Superior temporal gyrus (tissue), 1 donor: ENCODE results near the gene DLL3.
"Not testable (repeated sequence)": the region's sequence is repeated elsewhere in the genome, so short reads cannot be mapped to it uniquely, and the experiment has no call there.

ENCODE experiments used
- DNase-seq: peaks from one replicate; pipeline ENCODE4 v3.0.0-alpha.2; 2016; ENCODE audit errors: extremely low spot score

The DLL3 gene, protein sequence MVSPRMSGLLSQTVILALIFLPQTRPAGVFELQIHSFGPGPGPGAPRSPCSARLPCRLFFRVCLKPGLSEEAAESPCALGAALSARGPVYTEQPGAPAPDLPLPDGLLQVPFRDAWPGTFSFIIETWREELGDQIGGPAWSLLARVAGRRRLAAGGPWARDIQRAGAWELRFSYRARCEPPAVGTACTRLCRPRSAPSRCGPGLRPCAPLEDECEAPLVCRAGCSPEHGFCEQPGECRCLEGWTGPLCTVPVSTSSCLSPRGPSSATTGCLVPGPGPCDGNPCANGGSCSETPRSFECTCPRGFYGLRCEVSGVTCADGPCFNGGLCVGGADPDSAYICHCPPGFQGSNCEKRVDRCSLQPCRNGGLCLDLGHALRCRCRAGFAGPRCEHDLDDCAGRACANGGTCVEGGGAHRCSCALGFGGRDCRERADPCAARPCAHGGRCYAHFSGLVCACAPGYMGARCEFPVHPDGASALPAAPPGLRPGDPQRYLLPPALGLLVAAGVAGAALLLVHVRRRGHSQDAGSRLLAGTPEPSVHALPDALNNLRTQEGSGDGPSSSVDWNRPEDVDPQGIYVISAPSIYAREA

GRCh38 chr19:39498798-39499642 is at the start of gene DLL3:
DLL3 (plus strand) TSS chr19:39498947; CDS start chr19:39498975, 28 bp downstream.
- no peak for DNase-seq

DNA sequence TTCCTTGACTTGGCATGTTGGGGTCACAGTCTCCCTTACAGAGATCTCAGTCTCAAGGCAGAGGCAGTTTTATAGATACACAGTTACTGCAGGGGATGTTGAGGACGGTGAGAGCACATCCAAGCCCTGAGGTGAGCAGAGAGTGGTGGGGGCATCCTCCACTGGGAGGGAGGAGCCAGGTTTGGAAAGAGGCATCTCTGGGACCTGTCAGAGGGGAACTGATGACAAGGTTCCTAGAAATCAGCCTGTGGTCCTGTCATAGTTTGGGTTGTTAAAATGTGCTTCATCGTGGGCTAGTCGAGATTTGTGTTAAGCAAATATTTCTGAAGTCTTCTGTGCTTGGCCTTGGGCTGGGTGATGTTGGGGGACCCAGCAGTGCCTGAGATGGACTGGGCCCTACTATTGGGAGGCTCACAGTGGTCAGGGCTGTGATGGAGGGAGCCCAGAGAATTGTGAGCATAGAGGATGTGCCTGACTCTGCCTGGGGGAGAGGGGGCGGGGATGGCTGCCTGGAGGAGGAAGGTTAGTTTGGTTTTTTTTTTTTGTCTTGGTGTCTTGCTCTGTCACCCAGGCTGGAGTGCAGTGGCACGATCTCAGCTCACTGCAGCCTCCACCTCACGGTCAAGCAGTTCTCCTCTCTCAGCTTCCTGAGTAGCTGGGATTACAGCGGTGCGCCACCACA is 49.5 kb upstream of the DLL3 start:
- DNase-seq, result no peak

- DNase-seq, result not testable (repeated sequence)
Observed at GRCh38 chr19:39451257-39451656, 47.5 kb upstream of the DLL3 start.

- no peak for DNase-seq
Observed at GRCh38 chr19:39463403-39463802, 35.3 kb upstream of the DLL3 start.

GRCh38 chr19:39465956-39466747 is 32.6 kb upstream of the DLL3 start:
- DNase-seq, result no peak

- DNase-seq, result no peak
Observed at GRCh38 chr19:39467941-39468340, 30.8 kb upstream of the DLL3 start.

GRCh38 chr19:39469036-39469435 is 29.7 kb upstream of the DLL3 start:
- no peak for DNase-seq

DNA sequence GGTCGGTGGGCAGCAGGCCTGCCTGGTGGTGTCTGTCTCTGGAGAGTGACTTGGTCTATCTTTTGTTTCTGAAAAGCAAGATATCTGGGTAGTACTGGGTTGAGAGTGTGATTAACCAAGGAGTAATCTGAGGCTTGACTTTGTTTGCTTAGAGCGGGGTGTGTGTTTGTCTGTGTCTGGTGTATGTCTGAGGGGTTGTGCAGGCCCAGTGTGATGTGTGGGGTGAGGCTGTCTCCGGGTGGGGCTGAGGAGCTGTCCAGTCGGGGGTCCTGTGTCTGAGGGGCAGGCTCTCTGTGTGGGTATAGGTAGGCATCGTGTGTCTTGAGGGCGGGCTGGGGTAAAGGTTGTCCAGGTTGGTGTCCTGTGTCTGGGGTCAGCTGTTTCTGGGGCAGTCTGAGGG is 29.2 kb upstream of the DLL3 start:
- no peak for DNase-seq

DNA sequence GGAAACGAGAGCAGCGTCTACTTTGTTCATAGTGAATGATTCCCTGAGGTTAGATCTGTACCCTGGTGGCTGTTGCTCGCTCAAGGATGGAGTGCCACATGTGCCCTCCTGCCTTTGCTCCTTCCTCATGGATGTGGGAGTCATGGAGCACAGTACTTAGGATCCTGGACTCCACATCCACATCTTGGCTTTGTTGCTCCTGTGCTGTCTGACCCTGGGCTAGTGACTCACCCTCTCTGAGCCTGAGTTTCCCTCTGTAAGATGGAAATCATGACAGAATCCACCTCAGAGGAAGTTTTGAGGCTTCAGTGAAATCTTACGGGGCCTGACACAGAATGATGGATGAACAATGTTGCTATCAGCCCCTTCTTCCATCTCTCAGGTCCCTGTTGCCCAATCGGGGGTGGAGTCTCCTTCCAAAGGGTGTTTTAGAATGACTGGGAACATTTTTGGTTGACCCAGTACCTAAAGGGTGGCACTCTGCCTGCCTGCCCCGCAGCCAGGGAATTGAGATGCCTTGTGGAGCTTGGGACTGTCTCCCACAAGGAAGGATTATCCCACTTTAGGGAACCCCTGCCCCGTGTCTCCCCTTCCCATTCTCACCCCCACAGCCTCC is 27.9 kb upstream of the DLL3 start:
- no peak for DNase-seq

DNA sequence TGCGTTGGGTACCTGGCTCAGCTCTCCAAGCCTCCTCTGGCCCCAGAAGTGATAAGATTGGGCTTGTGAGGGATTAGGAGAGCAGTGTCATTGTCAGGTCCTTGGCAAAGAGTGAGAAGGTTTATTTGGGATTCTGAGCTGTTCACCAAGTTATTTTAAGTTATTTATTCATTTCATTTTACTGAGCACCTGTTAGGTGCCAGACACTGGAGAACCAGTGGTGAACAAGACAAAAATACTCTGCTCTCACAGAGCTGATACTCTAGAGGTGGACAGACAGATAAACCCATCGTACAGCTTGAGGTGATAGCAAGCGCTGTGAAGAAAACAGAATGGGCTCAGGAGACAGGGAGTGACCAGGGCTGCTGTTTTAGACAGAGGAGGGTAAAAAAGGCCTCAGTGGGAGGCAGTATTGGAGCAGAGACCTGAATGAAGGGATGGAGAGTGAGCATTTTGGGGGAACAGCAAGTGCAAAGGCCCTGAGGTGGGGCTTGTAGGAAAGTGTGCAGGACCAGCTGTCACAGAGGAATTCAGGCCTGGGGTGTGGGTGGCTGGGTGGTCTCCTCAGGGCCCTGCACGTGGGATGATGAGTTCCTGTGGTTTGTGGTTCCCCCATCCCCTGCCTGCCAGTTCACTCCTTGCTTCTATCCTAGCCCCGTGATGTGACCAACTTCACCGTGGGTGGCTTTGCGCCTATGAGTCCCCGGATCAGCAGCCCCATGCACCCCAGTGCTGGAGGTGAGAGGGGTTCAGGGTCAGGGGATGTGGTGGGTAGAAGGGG is 26.8 kb upstream of the DLL3 start:
- DNase-seq, result no peak

DNA sequence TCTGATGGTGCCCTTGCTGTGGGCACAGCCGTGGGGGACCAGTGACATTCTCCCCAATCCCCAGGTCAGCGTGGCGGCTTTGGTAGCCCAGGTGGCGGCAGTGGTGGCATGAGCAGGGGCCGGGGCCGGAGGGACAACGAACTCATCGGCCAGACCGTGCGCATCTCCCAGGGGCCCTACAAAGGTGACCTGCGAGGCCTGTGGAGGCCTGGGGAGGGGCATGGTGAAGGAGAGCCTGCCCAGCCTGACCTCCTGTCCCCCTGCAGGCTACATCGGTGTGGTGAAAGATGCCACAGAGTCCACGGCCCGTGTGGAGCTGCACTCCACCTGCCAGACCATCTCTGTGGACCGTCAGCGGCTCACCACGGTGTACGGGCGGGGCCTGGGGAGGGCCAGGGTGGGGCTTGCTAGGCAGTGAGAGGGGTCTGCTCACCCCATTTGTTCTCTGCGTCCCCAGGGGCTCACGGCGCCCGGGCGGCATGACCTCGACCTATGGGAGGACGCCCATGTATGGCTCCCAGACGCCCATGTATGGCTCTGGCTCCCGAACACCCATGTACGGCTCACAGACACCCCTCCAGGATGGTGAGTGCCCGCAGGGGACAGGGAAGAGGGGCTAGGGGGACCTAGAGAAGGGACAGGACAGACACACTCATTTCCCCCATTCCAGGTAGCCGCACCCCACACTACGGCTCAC is 25.9 kb upstream of the DLL3 start:
- DNase-seq, result no peak

- no peak for DNase-seq
Observed at GRCh38 chr19:39473443-39473960, 25.2 kb upstream of the DLL3 start.

DNA sequence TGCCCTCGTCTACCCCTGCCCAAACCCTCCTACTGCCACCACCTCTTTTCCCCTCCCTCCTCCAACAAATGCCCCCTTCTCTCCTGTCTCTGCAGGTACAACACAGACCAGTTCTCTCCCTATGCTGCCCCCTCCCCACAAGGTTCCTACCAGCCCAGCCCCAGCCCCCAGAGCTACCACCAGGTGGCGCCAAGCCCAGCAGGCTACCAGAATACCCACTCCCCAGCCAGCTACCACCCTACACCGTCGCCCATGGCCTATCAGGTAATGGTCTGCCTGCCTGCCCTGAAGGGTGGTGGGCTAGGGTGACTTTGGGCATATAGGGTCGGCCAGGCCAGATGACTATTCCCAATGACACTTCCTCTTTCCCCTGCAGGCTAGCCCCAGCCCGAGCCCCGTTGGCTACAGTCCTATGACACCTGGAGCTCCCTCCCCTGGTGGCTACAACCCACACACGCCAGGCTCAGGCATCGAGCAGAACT is 24.6 kb upstream of the DLL3 start:
- DNase-seq, result peak; percentile 35

- DNase-seq, result no peak
Observed at GRCh38 chr19:39475748-39476147, 23.0 kb upstream of the DLL3 start.

- not testable (repeated sequence) for DNase-seq
Observed at GRCh38 chr19:39479319-39479801, 19.4 kb upstream of the DLL3 start.

DNA sequence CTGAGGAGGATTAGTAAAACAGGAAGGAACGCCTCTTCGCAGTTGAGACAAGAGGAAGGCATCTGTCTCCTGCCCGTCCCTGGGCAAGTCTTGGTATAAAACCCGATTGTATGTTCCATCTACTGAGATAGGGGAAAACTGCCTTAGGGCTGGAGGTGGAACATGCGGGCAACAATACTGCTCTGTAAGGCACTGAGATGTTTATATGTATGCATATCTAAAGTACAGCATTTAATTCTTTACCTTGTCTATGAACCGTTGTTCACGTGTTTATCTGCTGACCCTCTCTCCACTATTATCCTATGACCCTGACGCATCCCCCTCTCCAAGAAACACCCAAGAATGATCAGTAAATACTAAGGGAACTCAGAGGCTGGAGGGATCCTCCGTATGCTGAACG is 18.8 kb upstream of the DLL3 start:
- no peak for DNase-seq

- DNase-seq, result peak; percentile 96
Observed at GRCh38 chr19:39480337-39481228, 18.2 kb upstream of the DLL3 start, which contains the start of gene TIMM50. TIMM50 (plus strand) TSS chr19:39480838; CDS start chr19:39480854, 16 bp downstream.

GRCh38 chr19:39481229-39481545 is 17.6 kb upstream of the DLL3 start:
- no peak for DNase-seq
